Neutrophil (primary cell): ENCODE data around the gene CCNI2.

ENCODE experiments used
- H3K27ac ChIP-seq: fragments of 200-600 bp; sonication (generic); 2 replicates; pipeline ENCODE4 v1.5.1; 2016; ENCODE audit warnings: mild to moderate bottlenecking, moderate library complexity
- H3K27me3 ChIP-seq: fragments of 200-600 bp; sonication (generic); 2 replicates; pipeline ENCODE4 v1.6.0; 2016; ENCODE audit warnings: mild to moderate bottlenecking
- H3K36me3 ChIP-seq: fragments of 200-600 bp; sonication (generic); 2 replicates; pipeline ENCODE4 v1.5.1; 2017
- H3K4me1 ChIP-seq, 2 experiments: fragments of 200-600 bp in 1 of 2; sonication (generic) in 1 of 2; 1 replicate in 1 of 2; 2 replicates in 1 of 2; pipeline versions ENCODE4 v1.5.1 to v1.6.1; 2013 to 2016; ENCODE audit warnings: low read depth in 1 of 2, low read length in 1 of 2, mild to moderate bottlenecking in 1 of 2, moderate library complexity in 1 of 2; ENCODE audit not compliant: control insufficient read depth in 1 of 2, insufficient read depth in 1 of 2
- H3K4me3 ChIP-seq, 2 experiments: fragments of 200-600 bp in 1 of 2; sonication (generic) in 1 of 2; 1 replicate in 1 of 2; 2 replicates in 1 of 2; pipeline ENCODE4 v1.5.1; 2013 to 2016; ENCODE audit warnings: low read depth in 1 of 2, low read length in 1 of 2, mild to moderate bottlenecking in 1 of 2, moderate library complexity in 1 of 2
- H3K9me3 ChIP-seq: fragments of 200-600 bp; sonication (generic); 2 replicates; pipeline ENCODE4 v1.5.1; 2016
- CTCF ChIP-seq: fragments of 200-600 bp; sonication (generic); IDR thresholded peaks from 2 replicates; pipeline ENCODE4 v1.5.1; 2016; ENCODE audit warnings: antibody characterized with exemption

The CCNI2 gene

GRCh38 chr5:132725745-132726144 is 21.5 kb upstream of the CCNI2 start:
- no peaks in the 10 kb centered on the region for H3K9me3 ChIP-seq
- no peaks in the 10 kb centered on the region for H3K27me3 ChIP-seq
- no peak for TF ChIP-seq CTCF

GRCh38 chr5:132729896-132730295 is 17.3 kb upstream of the CCNI2 start:
- Histone ChIP-seq H3K27ac (no peak overlapping the region), H3K4me1 (no peaks in the 10 kb centered on the region), H3K27me3 (peaks cover under 1% of the 10 kb centered on the region), H3K9me3 (no peaks in the 10 kb centered on the region), H3K4me3 (no peak overlapping the region), H3K36me3 (no peaks in the 10 kb centered on the region)
- no peak for TF ChIP-seq CTCF

More at GRCh38 chr5:132725745-132726144, 21.5 kb upstream of the CCNI2 start:
- Histone ChIP-seq H3K4me1 (no peaks in the 10 kb centered on the region), H3K4me3 (no peak overlapping the region), H3K27ac (no peak overlapping the region), H3K36me3 (no peaks in the 10 kb centered on the region)

- peaks cover 9 to 10% of the 10 kb centered on the region in 2 experiments for H3K4me1 ChIP-seq
- no peak for TF ChIP-seq CTCF
- H3K27me3 ChIP-seq: peaks cover 37% of the 10 kb centered on the region
- H3K9me3 ChIP-seq: no peaks in the 10 kb centered on the region
- no peaks in the 10 kb centered on the region for H3K36me3 ChIP-seq
- H3K27ac ChIP-seq: no peak overlapping the region
- H3K4me3 ChIP-seq: no peak overlapping the region
Observed at GRCh38 chr5:132733499-132734148, 13.6 kb upstream of the CCNI2 start.

GRCh38 chr5:132734687-132735086 is 12.5 kb upstream of the CCNI2 start:
- Histone ChIP-seq H3K9me3 (no peaks in the 10 kb centered on the region), H3K4me1 (peaks cover 9 to 10% of the 10 kb centered on the region in 2 experiments), H3K36me3 (no peaks in the 10 kb centered on the region), H3K27me3 (peaks cover 47% of the 10 kb centered on the region), H3K27ac (no peak overlapping the region), H3K4me3 (no peak overlapping the region)
- TF ChIP-seq CTCF: no peak

- H3K36me3 ChIP-seq: no peaks in the 10 kb centered on the region
- no peak for TF ChIP-seq CTCF
- H3K27ac ChIP-seq: peak within 1 kb of the TSS; percentile 46
- no peaks in the 10 kb centered on the region for H3K9me3 ChIP-seq
- H3K27me3 ChIP-seq: peaks cover 72% of the 10 kb centered on the region
- peaks cover 9 to 10% of the 10 kb centered on the region in 2 experiments for H3K4me1 ChIP-seq
- peak within 1 kb of the TSS; percentile 79 for H3K4me3 ChIP-seq
Observed at GRCh38 chr5:132736853-132737833, 10.1 kb upstream of the CCNI2 start, which contains the start of gene KIF3A. KIF3A (minus strand) TSS chr5:132737546; CDS start chr5:132737419, 127 bp downstream.
